HG03378 (cell line): Measurements from ENCODE around the gene PLA2G2A.

Experiments used
- ATAC-seq: cut with Tn5 transposase; IDR thresholded peaks from one replicate; pipeline ENCODE4 v1.9.1; 2021; ENCODE audit warnings: mild to moderate bottlenecking, moderate library complexity; ENCODE audit not compliant: unreplicated experiment

PLA2G2A gene

GRCh38 chr1:19974822-19975416 lies 4.5 kb downstream of the PLA2G2A start:
- no peak for ATAC-seq

DNA sequence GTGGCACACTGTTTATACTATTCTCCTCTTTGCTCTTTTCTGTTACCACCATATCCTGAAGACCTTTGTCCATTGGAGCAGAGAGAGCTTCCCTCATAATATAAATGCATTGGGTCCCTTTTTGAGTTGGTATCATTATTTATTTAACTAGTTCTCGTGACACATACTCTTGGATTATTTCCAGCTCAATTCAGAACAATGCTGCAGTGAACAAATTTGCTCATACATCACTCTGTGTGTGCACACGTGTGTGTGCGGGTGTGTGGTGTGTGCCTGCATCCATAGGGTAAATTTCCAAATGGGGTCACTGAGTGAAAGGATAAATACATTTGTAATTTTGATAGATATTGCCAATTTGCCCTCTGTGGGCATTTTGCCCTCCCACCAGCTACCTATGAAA lies 5.8 kb downstream of the PLA2G2A start:
- no peak for ATAC-seq

DNA sequence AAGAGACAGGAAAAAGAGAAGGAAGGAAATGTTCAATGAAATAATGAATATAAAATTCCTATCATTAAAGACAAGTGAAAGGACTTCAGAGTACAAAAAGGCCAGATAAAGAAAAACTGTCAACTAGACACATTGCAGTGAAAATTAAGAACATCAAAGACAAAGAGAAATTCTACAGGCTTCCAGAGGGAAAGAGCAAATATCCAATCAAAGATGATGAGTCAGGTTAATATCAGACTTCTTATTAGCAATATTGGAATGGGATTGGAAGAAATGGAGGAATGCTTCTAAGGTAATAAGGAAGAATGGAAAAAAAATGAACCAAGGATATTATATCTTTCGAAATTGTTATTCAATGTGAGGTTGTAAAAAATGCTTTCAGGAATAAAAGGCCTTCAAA lies 7.8 kb downstream of the PLA2G2A start:
- ATAC-seq: no peak

- ATAC-seq: no peak
Measured at GRCh38 chr1:19969898-19970660, 9.3 kb downstream of the PLA2G2A start.

DNA sequence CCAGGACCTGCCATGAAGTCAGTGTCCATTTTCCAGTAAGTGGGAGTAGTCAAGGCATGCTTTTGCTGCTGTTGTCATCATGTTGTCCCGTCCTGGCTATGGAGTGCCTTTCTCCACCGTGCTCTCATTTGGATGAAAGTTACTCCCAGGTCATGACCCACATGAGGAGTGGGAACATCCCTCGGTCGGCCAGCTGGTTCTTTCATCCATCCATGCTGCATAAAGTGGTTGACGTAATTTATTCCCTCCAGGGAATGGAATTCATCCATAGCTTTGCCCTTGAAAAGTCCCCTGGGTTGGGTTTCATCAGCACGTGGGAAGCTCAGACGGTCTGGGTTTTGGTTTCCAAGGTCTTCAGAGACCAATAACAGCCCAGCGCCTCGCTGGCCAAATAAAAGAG lies 11.6 kb downstream of the PLA2G2A start:
- ATAC-seq: no peak

- no peak for ATAC-seq
Measured at GRCh38 chr1:19964542-19964941, 14.9 kb downstream of the PLA2G2A start.

DNA sequence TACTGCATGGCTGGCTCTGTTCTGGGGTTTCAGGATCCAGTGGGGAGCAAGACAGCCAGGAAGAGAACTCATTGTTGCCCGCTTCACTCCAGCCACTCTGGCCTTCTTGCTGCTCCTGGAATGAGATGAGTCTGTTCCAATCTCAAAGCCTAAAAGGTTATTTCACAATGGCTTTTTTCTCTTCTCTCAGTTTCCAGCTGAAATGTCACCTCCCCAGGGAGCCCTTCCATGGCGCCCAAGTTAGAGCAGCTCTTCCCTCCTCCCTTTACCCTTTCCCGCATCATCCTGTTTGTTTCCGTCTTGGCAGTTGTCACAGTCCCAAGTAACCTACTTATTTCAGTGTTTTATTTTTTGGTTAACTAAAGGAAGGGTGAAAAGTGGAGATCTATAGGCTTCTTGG lies 15.8 kb downstream of the PLA2G2A start:
- ATAC-seq: no peak

DNA sequence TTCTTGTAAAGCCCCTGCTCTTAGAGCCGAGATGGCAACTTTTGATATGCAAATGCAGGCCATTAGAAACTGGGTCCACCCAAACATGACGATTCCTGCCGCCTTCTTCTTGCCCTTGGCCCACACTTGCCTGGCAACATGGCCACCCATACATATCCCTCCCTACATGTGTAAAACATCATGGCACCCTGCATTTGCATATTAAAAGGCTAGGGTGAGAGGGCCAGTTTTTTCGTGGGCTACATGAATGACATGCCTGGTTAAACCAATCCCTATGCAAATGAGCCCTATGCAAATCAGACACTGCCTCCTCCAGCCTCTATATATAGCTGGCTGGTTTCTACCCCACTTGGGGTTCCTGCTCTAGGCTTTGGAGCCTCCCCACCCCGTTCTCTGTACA lies 18.8 kb downstream of the PLA2G2A start:
- no peak for ATAC-seq

GRCh38 chr1:19957779-19958178 lies 21.6 kb downstream of the PLA2G2A start:
- no peak for ATAC-seq

- ATAC-seq: no peak
Measured at GRCh38 chr1:19955534-19956170, 23.8 kb downstream of the PLA2G2A start.

- ATAC-seq: no peak
Measured at GRCh38 chr1:19954059-19954458, 25.4 kb downstream of the PLA2G2A start.

GRCh38 chr1:19949016-19949415 lies 30.4 kb downstream of the PLA2G2A start:
- no peak for ATAC-seq

GRCh38 chr1:19946971-19947370 lies 32.4 kb downstream of the PLA2G2A start:
- no peak for ATAC-seq

GRCh38 chr1:19946331-19946751 lies 33.1 kb downstream of the PLA2G2A start:
- ATAC-seq: no peak

GRCh38 chr1:19945914-19946313 lies 33.5 kb downstream of the PLA2G2A start:
- ATAC-seq: no peak

- no peak for ATAC-seq
Measured at GRCh38 chr1:19942657-19943056, 36.8 kb downstream of the PLA2G2A start.

GRCh38 chr1:19942088-19942487 lies 37.3 kb downstream of the PLA2G2A start:
- ATAC-seq: no peak

DNA sequence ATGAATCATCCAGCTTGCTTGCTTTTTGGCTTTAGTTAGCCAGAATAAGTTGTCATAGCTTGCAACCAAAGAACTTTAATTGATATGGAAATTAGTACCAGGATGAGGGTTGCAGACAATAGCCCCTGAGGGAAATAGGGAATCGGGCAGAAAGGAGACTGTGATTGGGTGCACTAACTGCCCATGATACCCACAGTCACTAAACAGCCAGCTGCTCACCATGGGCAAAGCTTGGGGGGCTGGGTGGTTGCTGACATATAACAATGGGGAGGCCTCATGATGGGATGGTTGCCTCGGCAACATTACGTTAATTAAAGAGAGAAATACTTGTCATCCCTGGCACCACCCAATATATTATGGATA lies 38.2 kb downstream of the PLA2G2A start:
- ATAC-seq: no peak

DNA sequence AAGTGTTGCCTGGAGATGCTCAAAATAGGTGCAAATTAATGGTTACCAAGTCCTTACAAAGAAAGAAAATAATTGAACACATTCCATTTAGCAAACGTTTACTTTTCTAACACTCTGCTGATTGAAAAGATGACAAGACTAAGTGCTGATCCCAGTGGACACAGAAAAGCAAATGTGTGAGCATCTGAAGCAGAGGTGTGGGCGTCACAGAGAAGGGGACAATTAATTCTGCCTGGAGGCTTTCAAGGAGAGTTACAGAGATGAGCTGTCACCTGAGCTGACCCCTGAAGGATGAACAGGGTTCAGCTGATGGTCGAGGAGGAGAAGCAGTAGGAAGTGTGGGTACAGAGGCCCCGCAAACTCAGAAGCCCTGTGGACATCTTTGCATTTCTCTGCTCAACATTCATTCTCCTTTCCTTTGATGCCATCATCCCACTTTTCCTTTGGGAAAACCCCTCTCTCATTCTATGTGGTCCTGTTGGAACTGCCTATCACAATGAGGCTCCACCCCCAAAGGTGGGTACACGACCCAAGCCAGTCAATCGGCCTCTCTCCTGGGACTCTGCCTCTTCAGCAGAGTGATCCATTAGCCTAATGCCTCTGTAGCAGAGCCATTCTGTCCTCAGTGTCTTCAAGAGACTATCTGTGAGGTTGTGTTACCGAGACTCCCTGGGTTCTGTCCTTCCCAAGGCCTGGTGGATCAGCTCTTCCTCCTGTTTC lies 38.8 kb downstream of the PLA2G2A start:
- ATAC-seq: no peak

GRCh38 chr1:19938472-19938871 lies 40.9 kb downstream of the PLA2G2A start:
- ATAC-seq: no peak

GRCh38 chr1:19936061-19936750 lies 43.2 kb downstream of the PLA2G2A start:
- no peak for ATAC-seq
